Measurements from ENCODE around the gene TYMS.

GRCh38 chr18:647304-647703 is 10.1 kb upstream of the TYMS start:
- TF ChIP-seq, protein P1, sequence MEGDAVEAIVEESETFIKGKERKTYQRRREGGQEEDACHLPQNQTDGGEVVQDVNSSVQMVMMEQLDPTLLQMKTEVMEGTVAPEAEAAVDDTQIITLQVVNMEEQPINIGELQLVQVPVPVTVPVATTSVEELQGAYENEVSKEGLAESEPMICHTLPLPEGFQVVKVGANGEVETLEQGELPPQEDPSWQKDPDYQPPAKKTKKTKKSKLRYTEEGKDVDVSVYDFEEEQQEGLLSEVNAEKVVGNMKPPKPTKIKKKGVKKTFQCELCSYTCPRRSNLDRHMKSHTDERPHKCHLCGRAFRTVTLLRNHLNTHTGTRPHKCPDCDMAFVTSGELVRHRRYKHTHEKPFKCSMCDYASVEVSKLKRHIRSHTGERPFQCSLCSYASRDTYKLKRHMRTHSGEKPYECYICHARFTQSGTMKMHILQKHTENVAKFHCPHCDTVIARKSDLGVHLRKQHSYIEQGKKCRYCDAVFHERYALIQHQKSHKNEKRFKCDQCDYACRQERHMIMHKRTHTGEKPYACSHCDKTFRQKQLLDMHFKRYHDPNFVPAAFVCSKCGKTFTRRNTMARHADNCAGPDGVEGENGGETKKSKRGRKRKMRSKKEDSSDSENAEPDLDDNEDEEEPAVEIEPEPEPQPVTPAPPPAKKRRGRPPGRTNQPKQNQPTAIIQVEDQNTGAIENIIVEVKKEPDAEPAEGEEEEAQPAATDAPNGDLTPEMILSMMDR (conservative IDR thresholded peaks at IDR 0.05; ENCODE audit: low read length): no peak
- no peak for TF ChIP-seq EZH2phosphoT487 (IDR thresholded peaks at IDR 0.05; ENCODE audit: borderline replicate concordance, low read depth, low read length)

Data from OCI-LY7 (cell line).